Measurements from ENCODE around the gene NET1.
"Not testable (repeated sequence)": the region's sequence is repeated elsewhere in the genome, so short reads cannot be mapped to it uniquely, and the experiment has no call there.

The NET1 gene

GRCh38 chr10:5462841-5463293 lies 50.5 kb downstream of the NET1 start:
- no peak for DNase-seq (ENCODE audit: low read depth)

GRCh38 chr10:5464546-5464945 lies 52.2 kb downstream of the NET1 start:
- DNase-seq (ENCODE audit: low read depth), result no peak

- no peak for DNase-seq (ENCODE audit: low read depth)
Measured at GRCh38 chr10:5465976-5466450, 53.7 kb downstream of the NET1 start.

GRCh38 chr10:5466451-5467206 lies 54.3 kb downstream of the NET1 start:
- DNase-seq (ENCODE audit: low read depth), result no peak

DNA sequence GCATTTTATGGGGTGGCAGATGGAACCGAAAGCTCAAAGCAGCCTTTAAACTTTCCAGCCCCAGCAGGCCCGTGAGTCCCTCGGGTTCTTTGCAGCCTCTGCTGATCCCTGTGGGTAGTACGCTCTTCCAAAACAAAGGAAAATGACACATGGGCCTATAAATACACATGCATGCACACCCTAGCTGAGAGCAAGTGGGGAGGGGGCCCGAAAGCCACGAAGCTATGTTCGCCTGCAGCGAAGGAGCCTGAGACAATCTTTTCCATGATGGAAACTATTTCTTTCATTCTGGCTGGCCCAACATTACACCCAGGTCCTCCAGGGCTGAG lies 54.8 kb downstream of the NET1 start:
- DNase-seq (ENCODE audit: low read depth), result no peak

DNA sequence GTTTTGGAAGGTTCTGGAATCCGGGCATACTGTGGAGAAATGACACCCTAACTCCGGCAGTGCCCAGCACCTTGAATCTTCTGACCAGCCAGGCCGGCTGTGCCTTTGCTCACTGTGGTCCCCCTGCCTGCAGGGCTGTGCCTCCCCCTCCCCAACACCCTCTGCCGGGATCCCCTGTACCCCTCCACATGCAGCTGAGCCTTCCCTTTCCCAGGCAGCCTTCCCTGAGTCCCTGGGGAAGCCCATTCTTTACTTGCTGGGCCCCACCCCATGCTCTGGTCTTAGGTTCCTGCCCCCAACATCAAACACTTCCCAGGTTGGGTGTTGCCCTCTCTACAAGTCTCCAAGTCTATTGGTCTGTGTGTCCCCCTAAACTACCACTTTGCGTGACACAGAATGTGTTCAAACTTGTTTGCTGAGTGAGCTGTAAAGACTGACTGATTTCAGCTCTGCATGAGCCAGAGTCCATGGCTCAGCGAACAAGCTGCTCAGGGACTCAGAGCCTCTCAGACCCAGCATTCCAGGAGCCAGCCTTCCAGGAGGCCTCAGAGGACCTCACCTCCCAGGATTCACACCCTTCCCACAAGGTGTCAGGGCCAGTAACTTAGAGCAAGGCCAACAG lies 55.4 kb downstream of the NET1 start:
- DNase-seq (ENCODE audit: low read depth), result no peak

DNA sequence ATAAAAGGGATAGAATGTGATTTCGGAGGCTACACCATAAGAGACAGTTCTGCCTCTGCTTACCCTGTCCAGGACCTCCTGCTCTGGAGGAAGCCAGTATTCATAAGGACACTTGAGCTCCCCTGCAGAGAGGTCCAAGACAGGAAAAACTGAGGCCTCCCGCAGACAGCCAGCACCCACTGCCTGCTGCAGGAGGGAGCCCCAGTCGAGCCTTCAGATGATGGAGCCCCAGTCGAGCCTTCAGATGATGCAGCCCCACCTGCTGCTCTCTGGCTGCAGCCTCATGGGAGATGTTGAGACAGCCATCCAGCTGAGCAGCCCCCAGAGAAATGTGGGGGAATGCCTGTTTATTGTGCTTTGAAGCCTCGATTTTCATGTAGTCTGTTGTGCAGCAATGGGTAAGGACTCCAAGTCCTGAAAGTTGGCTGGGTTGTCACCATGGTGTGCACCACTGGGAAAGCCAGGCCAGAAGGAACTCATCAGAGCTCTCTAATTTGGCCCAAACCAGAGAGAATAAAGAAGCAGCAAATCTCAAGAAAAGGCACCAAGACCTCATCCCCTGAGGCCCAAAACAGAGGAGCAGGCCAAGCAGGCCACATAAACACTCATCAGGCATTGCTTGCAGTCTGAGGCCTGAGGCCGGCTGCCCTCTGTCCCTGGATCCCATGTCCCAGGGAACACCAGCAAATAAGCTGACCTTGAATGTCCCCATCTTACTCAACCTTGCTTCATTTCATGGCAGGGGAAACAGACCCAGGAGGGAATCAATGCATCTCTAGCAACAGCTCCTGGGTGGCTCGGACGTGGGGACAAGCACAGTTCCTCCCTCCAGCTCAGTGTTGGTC lies 56.1 kb downstream of the NET1 start:
- DNase-seq (ENCODE audit: low read depth), result no peak

DNA sequence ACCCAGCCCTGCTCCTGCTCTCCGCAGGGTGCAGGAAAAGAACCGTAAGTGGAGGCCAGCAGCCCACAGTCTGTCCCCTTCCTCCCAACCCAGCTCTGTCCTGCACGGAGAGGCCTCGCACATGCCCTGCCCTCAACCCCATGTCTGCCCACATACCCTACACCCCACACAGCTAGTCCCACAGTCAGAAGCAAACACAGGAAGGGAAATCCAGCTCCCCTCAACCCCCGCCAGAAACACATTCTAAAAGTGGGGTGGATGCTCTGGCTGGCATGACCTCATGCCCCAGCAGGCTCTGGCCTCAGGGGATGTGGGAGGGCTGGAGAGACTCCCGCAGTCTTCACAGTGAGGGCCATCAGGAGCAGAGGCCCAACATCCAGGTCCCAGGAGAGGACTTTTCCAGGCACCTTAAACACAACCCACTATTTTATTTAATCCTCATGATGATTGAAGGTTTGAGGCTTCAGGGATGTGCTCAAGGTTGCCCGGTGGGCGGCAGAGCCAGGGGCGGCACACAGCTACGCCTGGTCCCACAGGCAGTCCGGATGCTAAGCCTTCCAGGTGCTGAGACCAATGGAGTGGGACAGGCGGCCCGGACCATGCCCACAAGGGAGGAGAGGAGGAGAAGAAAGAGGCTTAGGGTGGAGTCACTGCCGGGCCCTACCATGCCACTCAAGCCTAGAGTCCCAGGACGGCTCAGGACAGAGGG lies 57.1 kb downstream of the NET1 start:
- DNase-seq (ENCODE audit: low read depth), result no peak

- no peak for DNase-seq (ENCODE audit: low read depth)
Measured at GRCh38 chr10:5470062-5470751, 57.9 kb downstream of the NET1 start.

DNA sequence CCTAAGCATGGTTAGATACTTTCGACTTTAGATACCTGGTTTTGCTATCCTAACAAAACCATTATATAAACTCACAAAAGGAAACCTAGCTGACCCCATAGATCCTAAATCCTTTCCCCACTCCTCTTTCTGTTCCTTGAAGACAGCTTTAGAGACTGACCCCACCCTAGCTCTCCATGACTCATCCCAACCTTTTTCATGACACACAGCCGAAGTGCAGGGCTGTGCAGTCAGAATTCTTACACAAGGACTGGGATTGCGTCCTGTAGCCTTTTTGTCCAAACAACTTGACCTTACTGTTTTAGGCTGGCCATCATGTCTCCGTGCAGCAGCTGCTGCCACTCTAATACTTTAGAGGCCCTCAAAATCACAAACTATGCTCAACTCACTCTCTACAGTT lies 62.3 kb downstream of the NET1 start:
- DNase-seq (ENCODE audit: low read depth), result not testable (repeated sequence)

- DNase-seq (ENCODE audit: low read depth), result not testable (repeated sequence)
Measured at GRCh38 chr10:5475088-5475487, 62.7 kb downstream of the NET1 start.

DNA sequence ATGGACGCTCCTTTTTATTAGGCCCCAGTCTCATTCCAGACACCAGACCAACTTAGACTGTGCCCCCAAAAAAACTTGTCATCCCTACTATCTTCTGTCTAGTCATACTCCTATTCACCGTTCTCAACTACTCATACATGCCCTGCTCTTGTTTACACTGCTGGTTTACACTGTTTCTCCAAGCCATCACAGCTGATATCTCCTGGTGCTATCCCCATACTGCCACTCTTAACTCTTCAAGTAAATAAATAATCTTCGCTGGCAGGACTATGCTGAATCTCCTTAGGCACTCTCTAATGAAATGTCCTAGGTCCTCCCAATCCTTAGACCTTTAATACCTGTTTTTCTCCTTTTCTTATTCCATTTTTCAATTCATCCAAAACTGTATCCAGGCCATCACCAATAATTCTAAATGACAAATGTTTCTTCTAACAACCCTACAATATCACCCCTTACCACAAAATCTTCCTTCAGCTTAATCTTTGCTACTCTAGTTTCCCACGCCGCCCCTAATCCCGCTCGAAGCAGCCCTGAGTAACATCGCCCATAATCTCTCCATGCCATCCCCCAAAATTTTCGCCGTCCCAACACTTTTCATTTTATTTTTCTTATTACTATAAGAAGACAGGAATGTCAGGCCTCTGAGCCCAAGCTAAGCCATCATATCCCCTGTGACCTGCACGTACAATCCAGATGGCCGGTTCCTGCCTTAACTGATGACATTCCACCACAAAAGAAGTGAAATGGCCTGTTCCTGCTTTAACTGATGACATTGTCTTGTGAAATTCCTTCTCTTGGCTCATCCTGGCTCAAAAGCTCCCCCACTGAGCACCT lies 63.8 kb downstream of the NET1 start:
- DNase-seq (ENCODE audit: low read depth), result not testable (repeated sequence)

DNA sequence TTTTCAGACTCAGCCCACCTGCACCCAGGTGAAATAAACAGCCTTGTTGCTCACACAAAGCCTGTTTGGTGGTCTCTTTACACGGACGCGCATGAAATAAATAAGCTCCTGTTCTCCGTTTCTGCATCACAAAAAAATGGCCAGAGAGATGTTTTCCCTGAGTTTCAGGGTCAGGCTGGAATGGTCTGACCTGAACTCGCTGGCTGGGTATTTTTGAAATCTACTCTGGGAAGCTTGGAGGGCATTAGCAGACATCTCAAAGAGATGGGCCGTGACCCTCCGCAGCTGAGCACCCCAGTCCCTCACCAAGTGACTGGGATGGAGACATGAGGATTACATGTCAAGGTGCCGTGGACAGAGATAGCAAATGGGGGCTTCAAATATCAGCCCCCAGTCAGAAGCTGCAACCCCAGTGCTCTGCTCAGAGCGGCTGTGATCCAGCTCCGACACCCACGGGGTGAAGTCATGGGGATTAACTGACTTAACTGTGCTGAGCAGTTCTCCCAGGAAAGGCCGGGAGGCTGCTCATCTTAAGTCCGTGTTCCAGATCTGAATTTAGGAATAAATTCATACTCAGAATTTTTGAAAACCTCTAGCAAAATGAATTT lies 64.7 kb downstream of the NET1 start:
- no peak for DNase-seq (ENCODE audit: low read depth)

DNA sequence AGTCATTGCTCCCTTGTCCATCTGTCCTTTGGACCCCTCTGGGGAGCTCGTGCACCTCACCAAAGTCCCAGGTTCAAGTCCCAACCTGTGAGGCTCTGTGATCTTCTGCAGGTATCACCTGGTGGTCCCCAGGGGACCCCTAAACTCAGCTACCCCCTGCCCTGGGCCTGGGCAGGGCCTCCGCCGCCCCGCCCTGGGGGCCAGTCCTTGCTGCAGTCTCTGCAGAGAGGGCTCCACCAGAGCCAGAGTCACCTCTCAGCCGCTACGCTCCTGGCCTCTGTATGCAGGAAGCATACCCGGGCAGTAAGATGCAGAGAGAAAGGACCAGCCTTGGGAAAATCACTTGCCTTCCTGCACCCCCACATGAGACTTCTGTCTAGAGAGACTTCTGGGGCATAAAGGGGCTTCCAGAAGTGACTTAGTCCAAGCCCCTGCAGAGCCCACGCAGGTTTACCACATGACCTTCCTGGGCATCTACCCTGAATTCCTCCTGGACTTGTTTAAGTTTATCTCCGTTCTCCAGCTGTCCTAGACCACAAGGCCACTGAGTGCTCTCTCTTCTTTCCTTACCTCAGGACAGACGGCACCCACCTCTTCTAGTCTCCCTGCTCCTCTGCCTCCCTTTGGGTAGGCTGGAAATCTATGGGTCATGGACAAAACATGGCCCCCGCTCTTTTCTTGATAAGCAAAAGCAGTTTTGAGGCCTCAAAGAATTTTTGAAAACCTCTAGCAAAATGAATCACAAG lies 65.8 kb downstream of the NET1 start:
- no peak for DNase-seq (ENCODE audit: low read depth)

DNA sequence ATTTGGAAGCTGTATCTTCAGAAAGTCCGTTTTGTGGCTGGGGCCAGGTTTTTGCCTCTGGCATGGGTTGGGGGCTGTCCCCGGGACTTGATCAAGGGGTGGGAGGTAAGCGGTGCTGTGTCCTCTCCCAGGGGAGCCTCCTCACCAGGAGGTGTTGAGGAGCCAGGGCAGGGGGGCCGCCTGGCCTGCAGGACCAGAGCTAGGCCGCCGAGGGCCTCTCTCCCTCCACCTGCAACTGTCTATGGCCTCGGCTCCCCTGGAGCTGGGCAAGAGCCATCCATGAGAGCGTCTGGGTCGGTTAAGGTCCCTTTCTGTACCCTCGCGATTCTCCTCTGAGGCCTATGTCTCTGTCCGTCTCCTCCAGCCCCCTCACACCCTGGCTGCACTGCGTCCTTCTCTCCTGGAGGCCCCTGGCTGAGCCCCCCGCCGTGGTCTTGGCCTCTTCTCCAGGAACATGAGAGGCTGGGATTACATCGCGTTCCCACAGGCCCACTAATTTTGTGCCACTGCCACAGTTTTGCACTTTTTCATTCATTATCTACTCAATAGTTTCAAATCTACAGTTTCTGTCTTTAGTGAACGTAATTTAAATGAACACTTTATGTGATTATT lies 66.4 kb downstream of the NET1 start:
- no peak for DNase-seq (ENCODE audit: low read depth)

GRCh38 chr10:5479481-5480161 lies 67.3 kb downstream of the NET1 start:
- no peak for DNase-seq (ENCODE audit: low read depth)

DNA sequence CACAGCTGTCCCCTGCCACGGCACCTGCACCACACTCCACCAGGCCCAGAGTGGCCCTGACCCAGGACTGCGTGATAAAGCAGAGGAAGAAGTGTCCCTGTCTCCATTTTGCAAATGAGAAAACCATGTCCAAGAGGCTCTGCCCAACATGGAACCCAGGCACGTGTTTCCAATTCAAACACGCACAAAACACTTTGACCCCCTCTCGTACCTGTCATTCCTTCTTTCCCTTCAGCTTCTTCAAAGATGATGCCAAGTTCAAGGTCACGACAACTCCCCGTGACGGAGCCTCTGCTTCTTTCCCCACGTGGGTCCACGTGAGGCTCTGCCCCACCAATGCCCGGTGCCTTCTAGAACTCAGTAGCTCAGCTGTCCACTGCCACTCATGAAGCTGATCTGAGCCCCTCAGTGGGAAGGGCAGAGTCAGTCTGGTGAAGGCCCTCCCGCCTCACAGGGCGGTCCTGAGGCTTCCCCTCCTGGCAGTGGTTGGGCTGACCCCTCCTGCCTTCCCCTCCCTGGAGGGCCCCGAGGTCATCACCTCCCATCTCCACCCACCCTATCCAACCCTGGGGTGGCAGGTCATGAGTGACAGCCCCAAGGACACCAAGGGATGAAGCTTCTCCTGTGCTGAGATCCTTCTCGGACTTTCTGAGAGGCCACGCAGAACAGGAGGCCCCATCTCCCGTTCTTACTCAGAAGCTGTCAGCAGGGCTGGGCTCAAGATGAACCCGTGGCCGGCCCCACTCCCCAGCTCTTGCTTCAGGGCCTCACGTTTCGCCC lies 68.0 kb downstream of the NET1 start:
- DNase-seq (ENCODE audit: low read depth), result no peak

- no peak for DNase-seq (ENCODE audit: low read depth)
Measured at GRCh38 chr10:5481121-5481520, 68.8 kb downstream of the NET1 start.

All from activated gamma-delta T cell treated with anti-CD3 and anti-CD28 coated beads, Interleukin-2, amount 50 U/mL, for 16 hours (primary cell).